Ramos (cell line): ENCODE results near the gene IFIT1B.
"Not testable (repeated sequence)": the region's sequence is repeated elsewhere in the genome, so short reads cannot be mapped to it uniquely, and the experiment has no call there.

Source experiments
- in situ Hi-C: fragments of 300-500 bp; cut with MboI; formaldehyde crosslinking; loops from one replicate; pipeline ENCODE4 v1.14.3; 2022; ENCODE audit warnings: low sequenced_read_pairs; ENCODE audit not compliant: unreplicated experiment

The IFIT1B gene

DNA sequence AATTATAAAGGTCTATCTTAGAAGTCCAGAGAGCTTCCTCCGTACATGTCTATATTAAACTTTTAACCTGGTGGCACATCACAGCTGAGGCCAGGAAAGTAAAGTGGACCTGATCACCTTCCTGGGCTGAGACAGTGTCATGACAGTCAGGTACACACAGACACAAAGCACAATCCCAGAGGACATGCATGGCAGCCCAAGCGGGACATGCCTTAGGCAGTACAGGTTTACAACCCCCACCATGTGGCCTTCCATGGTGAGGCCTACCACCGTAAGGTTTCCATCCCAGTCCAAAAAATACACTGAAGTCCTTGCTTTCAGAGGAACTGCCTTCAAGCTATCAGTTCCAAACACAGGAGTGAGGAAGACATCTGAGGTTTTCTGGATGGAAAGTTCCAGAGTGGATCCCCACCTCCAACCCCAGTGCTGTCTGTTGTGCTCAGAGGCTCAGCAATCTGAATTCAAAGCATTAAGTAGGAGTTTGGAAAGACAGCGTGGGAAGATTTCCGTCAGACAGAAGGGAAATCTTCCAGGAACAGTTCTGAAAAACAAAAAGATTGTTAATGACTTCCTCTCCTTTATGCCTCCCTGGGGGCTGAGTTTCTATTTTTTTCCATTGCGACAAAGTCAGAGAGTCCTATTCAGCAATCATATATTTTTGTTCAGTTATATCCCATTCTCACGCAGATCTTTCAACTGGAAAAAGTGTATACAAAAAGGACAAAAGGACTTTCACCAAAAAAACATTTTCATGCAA lies 30.0 kb upstream of the IFIT1B start:
- in situ Hi-C loops: no loop called here

DNA sequence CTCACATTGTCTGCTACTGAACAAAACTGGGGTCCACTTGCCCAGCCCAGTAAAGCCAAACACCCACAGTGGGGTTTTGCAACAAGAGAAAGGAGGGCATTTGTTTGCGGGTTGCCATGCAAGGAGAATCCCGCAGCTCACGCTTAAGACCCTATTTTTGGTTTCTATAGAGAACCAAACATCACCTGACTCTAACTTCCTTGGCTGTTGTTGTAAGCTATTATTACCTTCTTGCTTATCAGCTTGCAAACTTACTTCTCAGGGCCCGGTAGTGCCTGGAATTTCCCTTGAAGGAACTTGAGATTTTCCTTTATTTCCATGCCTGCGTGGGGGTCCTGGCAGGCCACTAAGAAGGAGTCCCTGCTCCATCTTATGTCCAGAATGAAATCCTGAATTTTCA lies 29.4 kb upstream of the IFIT1B start:
- in situ Hi-C loops: no loop called here

GRCh38 chr10:89348975-89349374 lies 28.9 kb upstream of the IFIT1B start:
- in situ Hi-C loops: no loop called here

DNA sequence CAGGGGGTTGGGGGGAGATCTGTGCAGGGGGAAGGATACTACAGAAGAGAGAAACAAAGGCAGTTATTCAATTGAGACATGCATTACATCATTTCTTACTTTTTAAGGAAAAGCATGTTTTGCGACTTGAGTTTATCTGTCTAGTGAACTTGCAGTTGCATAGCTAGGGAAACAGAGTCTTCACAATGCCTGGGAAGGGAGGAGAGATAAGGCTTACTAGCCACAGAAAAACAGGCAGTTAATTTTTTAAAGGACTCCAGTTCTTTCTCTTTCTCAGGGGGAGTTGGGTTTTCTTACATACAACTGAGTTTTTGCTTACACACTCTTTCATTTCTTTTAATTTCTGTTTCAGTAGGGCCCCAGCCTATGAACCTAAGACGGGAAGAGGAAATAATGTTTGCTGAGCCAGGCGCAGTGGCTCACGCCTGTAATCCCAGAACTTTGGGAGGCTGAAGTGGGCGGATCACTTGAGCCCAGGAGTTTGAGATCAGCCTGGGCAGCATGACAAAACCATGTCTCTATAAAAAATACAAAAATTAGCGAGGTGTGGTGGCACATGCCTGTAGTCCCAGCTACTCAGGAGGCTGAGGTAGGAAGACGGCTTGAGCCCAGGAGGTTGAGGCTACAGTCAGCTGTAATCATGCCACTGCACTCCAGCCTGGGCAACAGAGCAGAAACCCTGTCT lies 27.1 kb upstream of the IFIT1B start:
- in situ Hi-C loops: not testable (repeated sequence)

DNA sequence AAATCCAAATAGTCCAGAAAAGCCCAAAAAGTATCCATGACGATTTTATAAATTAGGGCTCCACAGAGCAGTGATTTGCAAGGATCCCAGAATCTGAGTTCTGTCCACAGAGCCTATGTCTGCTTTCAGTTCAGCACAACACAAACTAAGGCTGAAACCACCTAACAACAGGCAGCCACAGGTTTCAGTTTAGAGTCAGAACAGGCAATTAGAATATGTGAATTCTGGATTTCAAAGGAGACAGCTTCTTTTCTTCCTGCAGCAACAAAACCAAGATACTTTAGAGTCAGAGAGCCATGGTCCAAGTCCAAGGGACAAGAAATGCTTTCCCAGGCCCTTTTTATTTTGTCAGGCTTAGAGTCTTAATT lies 26.5 kb upstream of the IFIT1B start:
- in situ Hi-C loops: no loop called here

DNA sequence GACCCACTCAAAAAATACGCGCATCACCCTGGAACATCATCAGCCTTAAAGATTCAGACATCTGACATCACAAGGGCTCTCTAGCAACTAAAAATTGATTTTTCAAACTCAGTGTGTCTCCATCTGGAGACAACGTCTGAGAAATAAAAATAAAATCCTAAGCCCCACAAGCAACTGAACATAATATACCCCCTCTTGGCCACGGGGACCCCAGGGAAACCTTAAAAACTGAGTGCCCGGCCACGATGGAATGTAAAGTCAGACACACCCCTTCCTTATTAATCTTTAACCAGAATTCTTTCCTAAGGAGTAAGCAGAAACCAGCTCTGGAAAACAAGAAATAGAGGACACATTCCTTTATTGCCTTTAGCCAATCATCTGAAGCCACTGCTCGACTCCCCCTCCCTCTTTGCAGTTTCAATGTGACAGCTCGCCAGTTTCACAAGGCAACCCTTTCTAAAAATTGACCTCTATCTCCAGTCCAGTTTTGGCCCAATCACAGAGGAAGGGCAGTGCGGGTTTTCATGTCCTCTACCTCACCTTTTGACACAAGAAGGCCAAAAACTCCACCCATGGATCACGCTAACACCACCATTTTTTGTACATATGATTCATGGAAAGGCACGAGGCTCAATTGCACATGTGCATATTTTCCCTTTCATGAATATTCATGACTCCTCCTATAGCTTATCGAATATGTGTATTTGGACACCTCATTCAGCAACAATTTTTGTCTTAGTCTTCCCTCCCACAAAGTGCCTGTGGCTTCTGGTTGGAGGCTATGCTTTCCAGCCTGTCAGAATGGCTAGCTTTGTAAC lies 25.9 kb upstream of the IFIT1B start:
- in situ Hi-C loops: no loop called here

- in situ Hi-C loops: no loop called here
Measured at GRCh38 chr10:89352802-89353201, 25.1 kb upstream of the IFIT1B start.

- in situ Hi-C loops: no loop called here
Measured at GRCh38 chr10:89355394-89355931, 22.4 kb upstream of the IFIT1B start.

DNA sequence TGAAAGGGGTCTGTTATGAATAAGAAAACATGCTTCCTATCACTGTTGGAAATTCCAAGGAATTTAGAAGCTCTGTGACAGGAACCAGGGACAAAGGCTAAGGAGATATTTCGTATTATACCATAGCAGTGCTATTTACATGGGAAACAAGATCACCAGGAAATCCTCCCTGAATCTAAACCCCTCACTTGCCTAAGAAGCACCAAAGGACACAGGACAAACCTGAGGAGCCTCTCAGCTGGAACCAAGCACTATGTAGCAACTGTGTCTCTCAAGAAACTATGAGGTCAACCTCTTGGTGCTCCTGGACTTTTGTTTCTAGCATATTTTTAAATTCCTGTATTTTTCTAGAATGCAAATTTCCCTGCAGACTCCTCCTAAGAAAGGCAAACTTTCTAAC lies 20.8 kb upstream of the IFIT1B start:
- in situ Hi-C loops: no loop called here

DNA sequence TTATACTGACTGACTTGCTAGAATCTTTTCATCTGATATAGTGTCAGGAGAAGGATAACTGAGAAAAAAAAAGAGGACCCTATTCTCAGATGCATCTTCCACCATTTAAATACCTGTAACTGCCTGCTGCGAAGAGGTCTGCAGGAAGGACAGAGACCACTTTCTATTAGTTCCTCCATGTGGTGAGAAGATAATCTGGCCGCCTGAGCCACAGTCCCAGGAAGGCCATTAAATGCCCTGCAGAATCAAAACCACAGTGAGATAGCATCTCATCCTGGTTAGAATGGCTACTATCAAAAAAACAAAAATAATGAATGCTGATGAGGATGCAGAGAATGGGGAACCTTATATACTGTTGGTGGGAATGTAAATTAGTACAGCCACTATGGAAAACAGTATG lies 19.9 kb upstream of the IFIT1B start:
- in situ Hi-C loops: no loop called here

- in situ Hi-C loops: no loop called here
Measured at GRCh38 chr10:89360157-89360556, 17.7 kb upstream of the IFIT1B start.

GRCh38 chr10:89362929-89363328 lies 14.9 kb upstream of the IFIT1B start:
- in situ Hi-C loops: no loop called here

DNA sequence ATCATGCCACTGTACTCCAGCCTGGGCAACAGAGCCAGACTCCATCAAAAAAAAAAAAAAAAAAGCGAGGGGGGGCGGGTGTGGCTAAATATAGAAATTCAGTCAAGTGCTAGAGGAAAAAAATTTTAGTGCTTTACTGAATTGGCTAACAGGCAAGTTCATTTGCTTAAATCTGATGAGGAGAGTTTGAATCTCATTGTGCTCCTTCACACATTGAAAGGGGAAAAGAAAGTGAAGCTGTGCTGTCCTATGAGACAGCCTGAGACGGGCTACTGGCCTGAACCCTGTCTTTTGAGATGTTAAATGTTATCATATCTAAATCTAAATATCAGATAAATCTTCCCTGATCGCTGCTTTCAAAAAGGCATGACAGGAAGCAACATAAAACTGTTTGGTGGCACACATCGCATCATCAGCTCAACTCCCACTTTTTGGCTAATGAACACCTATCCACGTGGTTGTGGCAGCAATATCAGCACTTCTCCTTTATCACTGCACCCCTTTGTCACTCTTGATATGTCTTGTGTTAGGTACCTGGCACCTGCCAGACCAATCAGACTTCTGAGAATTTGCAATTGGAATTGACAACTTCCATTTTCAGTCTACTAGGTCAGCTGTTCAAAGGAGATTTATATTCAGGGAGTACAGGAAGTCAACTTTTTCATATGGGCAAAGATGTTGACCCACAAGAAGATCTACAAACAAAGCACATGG lies 14.0 kb upstream of the IFIT1B start:
- in situ Hi-C loops: no loop called here

DNA sequence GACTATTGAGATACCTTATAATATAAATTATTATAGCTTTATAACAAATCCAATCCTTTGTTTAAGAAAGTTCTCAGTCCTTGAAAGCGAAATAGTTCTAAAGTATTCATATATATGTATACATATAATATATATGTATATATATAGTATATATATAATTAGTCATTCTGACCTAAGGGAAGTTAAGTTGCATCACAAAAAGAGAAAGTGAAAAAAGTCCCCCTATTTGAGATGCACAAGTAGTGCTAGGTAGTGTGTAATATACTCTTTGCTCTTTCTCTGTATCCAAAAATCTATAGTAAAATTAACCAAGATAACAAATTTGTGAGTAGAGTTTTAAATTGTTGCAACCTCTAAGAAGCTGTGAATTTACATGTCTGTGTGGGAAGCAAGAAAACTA lies 13.3 kb upstream of the IFIT1B start:
- in situ Hi-C loops: no loop called here

- in situ Hi-C loops: no loop called here
Measured at GRCh38 chr10:89367529-89367928, 10.3 kb upstream of the IFIT1B start.

- in situ Hi-C loops: no loop called here
Measured at GRCh38 chr10:89368129-89368528, 9.7 kb upstream of the IFIT1B start.

DNA sequence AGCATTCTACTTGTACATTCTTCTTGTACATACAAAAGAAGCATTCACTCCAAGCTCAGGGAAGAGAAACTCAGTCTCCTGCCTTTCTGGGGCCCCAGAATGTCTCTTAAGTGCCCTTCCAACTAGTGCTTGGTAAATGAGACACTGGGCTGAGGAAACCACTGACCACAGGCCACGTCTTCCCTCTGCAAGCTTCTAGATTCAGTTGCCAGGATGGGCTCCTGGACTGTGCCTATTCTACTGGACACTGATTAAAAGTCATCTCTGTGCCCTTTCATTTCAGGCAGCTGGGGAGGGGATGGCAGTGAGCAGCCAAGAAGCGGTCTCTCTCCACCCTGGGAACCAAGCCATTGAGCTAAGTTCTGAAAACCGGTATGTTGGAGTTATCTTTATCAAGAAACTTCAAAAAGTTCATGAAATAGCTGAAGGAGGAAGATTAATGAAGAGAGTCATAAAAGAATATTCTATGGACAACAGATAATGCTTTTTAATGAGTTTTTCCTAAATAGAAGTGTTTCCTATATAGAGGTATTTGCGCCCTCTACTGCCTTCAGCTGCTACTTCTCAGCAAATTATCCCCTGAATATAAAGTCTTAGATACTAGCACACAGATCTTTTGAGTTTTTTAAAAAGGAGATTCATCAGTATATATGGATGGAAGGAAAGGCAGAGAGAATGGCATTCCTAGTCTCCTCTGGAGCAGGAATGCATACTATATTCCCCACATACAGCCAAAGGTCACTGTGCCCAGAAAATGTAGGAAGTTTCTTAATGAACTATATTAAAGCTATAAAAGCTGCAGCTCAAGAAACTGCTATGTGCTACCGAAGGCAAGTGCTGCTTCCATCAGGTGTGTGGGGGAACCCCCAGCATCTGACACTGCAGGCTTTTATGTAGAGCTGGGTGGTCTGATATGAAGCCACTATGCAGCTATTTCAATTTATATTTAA lies 8.4 kb upstream of the IFIT1B start:
- in situ Hi-C loops: no loop called here

DNA sequence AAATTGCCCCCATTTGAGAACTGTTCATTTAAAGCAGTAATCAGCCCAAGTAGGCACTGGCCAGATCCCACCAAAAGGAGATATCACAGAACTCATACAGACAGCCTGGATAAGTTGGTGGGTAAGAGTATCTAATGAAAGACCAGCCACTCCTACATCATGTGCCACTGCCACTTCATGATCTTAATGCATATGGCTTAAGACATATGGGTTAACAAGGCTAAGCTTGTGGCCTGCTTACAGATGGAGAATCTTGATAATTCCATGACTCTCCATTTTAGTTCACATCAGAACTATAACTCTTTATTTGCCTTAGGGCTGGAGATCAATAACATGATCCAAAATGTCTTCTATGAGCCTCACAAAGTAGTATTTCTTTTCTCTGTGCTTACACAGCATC lies 6.8 kb upstream of the IFIT1B start:
- in situ Hi-C loops: no loop called here

DNA sequence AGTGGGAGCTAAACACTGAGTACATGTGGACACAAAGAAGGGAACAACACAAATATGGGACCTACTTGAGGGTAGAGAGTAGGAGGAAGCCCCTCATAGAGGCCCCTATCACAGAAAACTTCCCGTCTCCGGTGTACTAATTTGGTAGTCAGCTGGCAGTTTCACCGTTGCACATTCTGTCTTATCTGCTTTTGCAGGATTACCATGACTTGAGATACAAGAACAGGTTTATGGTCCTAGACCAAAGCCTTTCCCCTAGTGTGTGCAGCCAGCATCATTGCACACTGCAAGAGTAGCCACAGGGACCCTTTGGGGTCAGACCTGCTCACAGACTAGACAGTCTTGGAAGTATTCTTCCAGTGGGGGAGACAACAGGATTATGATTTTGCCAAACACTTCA lies 5.9 kb upstream of the IFIT1B start:
- in situ Hi-C loops: no loop called here
